Trophoblast cell (in vitro differentiated cells and primary cell): ENCODE data around the gene ACACA.

Experiments used
- DNase-seq, 2 donors: peaks; one replicate each; pipeline ENCODE4 v3.0.0-alpha.2; 2016
- H2AFZ ChIP-seq: 2 replicates; pipeline ENCODE4 v1.6.1; 2013; ENCODE audit warnings: low read length, moderate library complexity, mild to moderate bottlenecking; ENCODE audit not compliant: insufficient read depth, poor library complexity
- H2AK5ac ChIP-seq: 2 replicates; pipeline ENCODE4 v1.6.1; 2013; ENCODE audit warnings: mild to moderate bottlenecking, low read length
- H2BK120ac ChIP-seq: 2 replicates; pipeline ENCODE4 v1.6.1; 2013; ENCODE audit warnings: low read length, mild to moderate bottlenecking, moderate library complexity; ENCODE audit not compliant: insufficient read depth, poor library complexity
- H2BK12ac ChIP-seq: 2 replicates; pipeline ENCODE4 v1.6.1; 2013; ENCODE audit warnings: mild to moderate bottlenecking, low read length, moderate library complexity
- H2BK5ac ChIP-seq: 2 replicates; pipeline ENCODE4 v1.6.1; 2013; ENCODE audit warnings: low read length, low read depth, moderate library complexity, mild to moderate bottlenecking; ENCODE audit not compliant: poor library complexity
- H3K14ac ChIP-seq: 2 replicates; pipeline ENCODE4 v1.6.1; 2013; ENCODE audit warnings: mild to moderate bottlenecking, low read length
- H3K18ac ChIP-seq: 2 replicates; pipeline ENCODE4 v1.6.1; 2013; ENCODE audit warnings: mild to moderate bottlenecking, low read length
- H3K23ac ChIP-seq: 2 replicates; pipeline ENCODE4 v1.6.1; 2013; ENCODE audit warnings: low read length
- H3K27ac ChIP-seq: 2 replicates; pipeline ENCODE4 v1.5.1; 2013; ENCODE audit warnings: low read depth, mild to moderate bottlenecking, inconsistent platforms, low read length, moderate library complexity
- H3K27me3 ChIP-seq: 2 replicates; pipeline ENCODE4 v1.6.1; 2013; ENCODE audit warnings: inconsistent platforms, mild to moderate bottlenecking, low read length, moderate library complexity; ENCODE audit not compliant: insufficient read depth
- H3K36me3 ChIP-seq, 2 experiments: 1 replicate in 1 of 2; 2 replicates in 1 of 2; pipeline ENCODE4 v1.6.1; 2013; ENCODE audit warnings: low read length in 2 of 2, mild to moderate bottlenecking in 2 of 2, moderate library complexity in 1 of 2; ENCODE audit not compliant: insufficient read depth in 2 of 2, control insufficient read depth in 1 of 2
- H3K4ac ChIP-seq: 2 replicates; pipeline ENCODE4 v1.6.1; 2013; ENCODE audit warnings: low read depth, mild to moderate bottlenecking, low read length, moderate library complexity
- H3K4me1 ChIP-seq, 2 experiments: 1 replicate in 1 of 2; 2 replicates in 1 of 2; pipeline ENCODE4 v1.6.1; 2013; ENCODE audit warnings: low read length in 2 of 2, mild to moderate bottlenecking in 2 of 2, moderate library complexity in 1 of 2; ENCODE audit not compliant: insufficient read depth in 2 of 2, control insufficient read depth in 1 of 2
- H3K4me2 ChIP-seq: 2 replicates; pipeline ENCODE4 v1.6.1; 2013; ENCODE audit warnings: inconsistent platforms, mild to moderate bottlenecking, low read length, moderate library complexity
- H3K4me3 ChIP-seq: 2 replicates; pipeline ENCODE4 v1.5.1; 2013; ENCODE audit warnings: mild to moderate bottlenecking, low read depth, low read length, inconsistent platforms
- H3K79me1 ChIP-seq: one replicate; pipeline ENCODE4 v1.6.1; 2013; ENCODE audit warnings: low read length
- H3K79me2 ChIP-seq: 2 replicates; pipeline ENCODE4 v1.6.1; 2013; ENCODE audit warnings: low read length, mild to moderate bottlenecking; ENCODE audit not compliant: control insufficient read depth, insufficient read depth, poor library complexity
- H3K9ac ChIP-seq: 2 replicates; pipeline ENCODE4 v1.6.1; 2013; ENCODE audit warnings: mild to moderate bottlenecking, low read length
- H3K9me3 ChIP-seq: 2 replicates; pipeline ENCODE4 v1.6.1; 2013; ENCODE audit warnings: low read depth, mild to moderate bottlenecking, control low read depth, inconsistent platforms, low read length; ENCODE audit not compliant: insufficient read depth
- H4K12ac ChIP-seq: 2 replicates; pipeline ENCODE4 v1.6.1; 2013; ENCODE audit warnings: low read depth, mild to moderate bottlenecking, low read length, moderate library complexity
- H4K8ac ChIP-seq: 2 replicates; pipeline ENCODE4 v1.6.1; 2013; ENCODE audit warnings: low read depth, mild to moderate bottlenecking, low read length, moderate library complexity
- H4K91ac ChIP-seq: one replicate; pipeline ENCODE4 v1.6.1; 2013; ENCODE audit warnings: low read depth, mild to moderate bottlenecking, low read length, moderate library complexity
- WGBS: extraction: QIAGEN DNeasy Blood & Tissue Kit; methylation state at CpG from one replicate; pipeline ENCODE4 v1.1.7; 2013; ENCODE audit warnings: missing lambda C conversion rate; ENCODE audit not compliant: insufficient read length, insufficient coverage; ENCODE audit errors: extremely low coverage; 5-methylcytosine and 5-hydroxymethylcytosine counted together

ACACA gene

DNA sequence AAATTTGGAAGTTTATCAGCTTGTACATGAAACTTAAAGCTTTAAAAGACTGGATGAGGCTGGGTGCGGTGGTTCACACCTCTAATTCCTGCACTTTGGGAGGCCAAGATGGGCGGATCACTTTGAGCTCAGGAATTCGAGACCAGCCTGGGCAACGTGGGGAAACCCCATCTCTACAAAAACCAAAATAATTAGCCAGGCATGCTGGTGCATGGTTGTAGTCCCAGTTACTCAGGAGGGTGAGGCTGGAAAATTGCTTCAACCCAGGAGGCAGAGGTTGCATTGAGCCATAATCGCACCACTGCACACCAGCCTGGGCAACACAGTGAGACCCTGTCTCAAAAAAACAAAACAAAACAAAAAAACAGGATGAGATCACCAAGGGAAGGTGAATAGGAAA is 248.3 kb downstream of the ACACA start:
- no peak overlapping the region for H3K4me3 ChIP-seq
- no peaks in the 10 kb centered on the region for H3K27me3 ChIP-seq
- H2AFZ ChIP-seq: no peak overlapping the region
- no peaks in the 10 kb centered on the region for H3K9me3 ChIP-seq
- no peak overlapping the region for H3K9ac ChIP-seq
- H4K91ac ChIP-seq: no peak overlapping the region
- no peak overlapping the region for H2BK120ac ChIP-seq
- H2BK12ac ChIP-seq: no peak overlapping the region
- WGBS: no CpG with 5 or more reads among the region's 5 CpGs
- peak; percentile 14 to 42 for DNase-seq
- H4K8ac ChIP-seq: no peak overlapping the region
- no peak overlapping the region for H2AK5ac ChIP-seq
- no peak overlapping the region for H3K27ac ChIP-seq
- no peak overlapping the region for H3K14ac ChIP-seq
- no peak overlapping the region for H3K4ac ChIP-seq
- no peaks in the 10 kb centered on the region for H3K79me1 ChIP-seq
- no peak overlapping the region for H3K23ac ChIP-seq
- H3K4me2 ChIP-seq: no peak overlapping the region
- H3K18ac ChIP-seq: no peak overlapping the region
- H3K36me3 ChIP-seq: peaks cover 11 to 12% of the 10 kb centered on the region in 2 experiments
- H3K4me1 ChIP-seq: no peaks in the 10 kb centered on the region
- H4K12ac ChIP-seq: no peak overlapping the region
- H2BK5ac ChIP-seq: no peak overlapping the region
- H3K79me2 ChIP-seq: no peaks in the 10 kb centered on the region

DNA sequence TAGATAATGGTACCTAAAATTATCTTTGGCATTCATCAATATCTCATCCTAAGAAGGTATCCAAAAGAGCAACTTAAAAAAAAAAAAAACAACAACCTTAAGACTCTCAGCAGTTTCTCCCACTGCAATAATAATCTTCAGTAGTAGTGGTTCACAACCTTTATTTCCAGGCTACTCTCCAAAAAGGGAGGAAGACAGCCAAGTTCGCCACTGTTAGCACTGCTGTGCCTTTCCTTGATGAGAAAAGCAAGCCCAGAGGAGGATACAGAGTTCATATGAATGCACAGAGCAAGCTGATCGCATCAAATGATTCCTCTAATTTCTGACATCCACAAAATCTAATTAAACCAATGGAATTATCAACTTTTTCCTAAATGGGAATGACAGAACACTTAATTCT is 258.5 kb downstream of the ACACA start:
- no peak overlapping the region for H3K4me3 ChIP-seq
- peaks cover 1 to 2% of the 10 kb centered on the region in 2 experiments for H3K36me3 ChIP-seq
- no peaks in the 10 kb centered on the region for H3K9me3 ChIP-seq
- H3K18ac ChIP-seq: no peak overlapping the region
- H3K23ac ChIP-seq: no peak overlapping the region
- no peak overlapping the region for H2BK5ac ChIP-seq
- no peak overlapping the region for H2BK120ac ChIP-seq
- H2BK12ac ChIP-seq: no peak overlapping the region
- H2AFZ ChIP-seq: no peak overlapping the region
- H3K4me2 ChIP-seq: no peak overlapping the region
- H2AK5ac ChIP-seq: no peak overlapping the region
- no peak overlapping the region for H3K9ac ChIP-seq
- no peak overlapping the region for H4K91ac ChIP-seq
- H3K4ac ChIP-seq: no peak overlapping the region
- H3K27me3 ChIP-seq: no peaks in the 10 kb centered on the region
- no peak overlapping the region for H3K27ac ChIP-seq
- H3K79me1 ChIP-seq: no peaks in the 10 kb centered on the region
- no peak overlapping the region for H3K14ac ChIP-seq
- H4K8ac ChIP-seq: no peak overlapping the region
- no peak overlapping the region for H4K12ac ChIP-seq
- H3K79me2 ChIP-seq: no peaks in the 10 kb centered on the region
- H3K4me1 ChIP-seq: no peaks in the 10 kb centered on the region
- DNase-seq: no peak
- WGBS: no CpG with 5 or more reads among the region's 2 CpGs

DNA sequence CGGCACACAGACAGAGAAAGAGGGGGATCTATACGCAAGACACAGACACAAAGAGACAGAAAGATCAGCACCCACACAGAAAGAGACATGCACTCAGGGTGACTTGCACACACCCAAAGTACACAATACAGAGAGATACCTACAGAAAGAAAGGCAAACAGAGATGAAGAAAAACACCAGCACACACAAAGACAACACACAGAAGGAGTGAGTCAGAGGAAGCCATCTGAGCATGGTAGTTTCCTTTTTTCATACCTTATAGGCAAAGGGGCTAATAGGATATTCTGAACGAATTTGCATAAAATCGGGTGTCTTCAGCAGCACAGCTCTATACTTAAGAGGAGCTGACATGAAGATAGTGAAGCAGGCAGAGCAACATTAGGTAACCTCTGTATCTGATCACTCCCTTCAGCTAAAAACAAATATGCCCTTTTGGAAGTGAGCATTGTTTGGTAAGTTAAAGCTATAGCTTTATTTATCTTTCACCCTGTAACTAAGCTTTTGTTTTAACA is 259.3 kb downstream of the ACACA start:
- no peak overlapping the region for H3K27ac ChIP-seq
- H3K18ac ChIP-seq: no peak overlapping the region
- no peak overlapping the region for H3K9ac ChIP-seq
- H2BK12ac ChIP-seq: no peak overlapping the region
- H4K8ac ChIP-seq: no peak overlapping the region
- H2AK5ac ChIP-seq: no peak overlapping the region
- H4K12ac ChIP-seq: no peak overlapping the region
- H3K14ac ChIP-seq: no peak overlapping the region
- H2BK5ac ChIP-seq: no peak overlapping the region
- H3K79me1 ChIP-seq: no peaks in the 10 kb centered on the region
- no peak overlapping the region for H3K4ac ChIP-seq
- no peaks in the 10 kb centered on the region for H3K9me3 ChIP-seq
- H3K23ac ChIP-seq: no peak overlapping the region
- no peaks in the 10 kb centered on the region for H3K4me1 ChIP-seq
- H3K27me3 ChIP-seq: no peaks in the 10 kb centered on the region
- DNase-seq: no peak
- peaks cover under 1 to 2% of the 10 kb centered on the region in 2 experiments for H3K36me3 ChIP-seq
- H2BK120ac ChIP-seq: no peak overlapping the region
- H2AFZ ChIP-seq: no peak overlapping the region
- no CpG with 5 or more reads among the region's 4 CpGs for WGBS
- no peak overlapping the region for H3K4me3 ChIP-seq
- no peak overlapping the region for H4K91ac ChIP-seq
- H3K4me2 ChIP-seq: no peak overlapping the region
- no peaks in the 10 kb centered on the region for H3K79me2 ChIP-seq

DNA sequence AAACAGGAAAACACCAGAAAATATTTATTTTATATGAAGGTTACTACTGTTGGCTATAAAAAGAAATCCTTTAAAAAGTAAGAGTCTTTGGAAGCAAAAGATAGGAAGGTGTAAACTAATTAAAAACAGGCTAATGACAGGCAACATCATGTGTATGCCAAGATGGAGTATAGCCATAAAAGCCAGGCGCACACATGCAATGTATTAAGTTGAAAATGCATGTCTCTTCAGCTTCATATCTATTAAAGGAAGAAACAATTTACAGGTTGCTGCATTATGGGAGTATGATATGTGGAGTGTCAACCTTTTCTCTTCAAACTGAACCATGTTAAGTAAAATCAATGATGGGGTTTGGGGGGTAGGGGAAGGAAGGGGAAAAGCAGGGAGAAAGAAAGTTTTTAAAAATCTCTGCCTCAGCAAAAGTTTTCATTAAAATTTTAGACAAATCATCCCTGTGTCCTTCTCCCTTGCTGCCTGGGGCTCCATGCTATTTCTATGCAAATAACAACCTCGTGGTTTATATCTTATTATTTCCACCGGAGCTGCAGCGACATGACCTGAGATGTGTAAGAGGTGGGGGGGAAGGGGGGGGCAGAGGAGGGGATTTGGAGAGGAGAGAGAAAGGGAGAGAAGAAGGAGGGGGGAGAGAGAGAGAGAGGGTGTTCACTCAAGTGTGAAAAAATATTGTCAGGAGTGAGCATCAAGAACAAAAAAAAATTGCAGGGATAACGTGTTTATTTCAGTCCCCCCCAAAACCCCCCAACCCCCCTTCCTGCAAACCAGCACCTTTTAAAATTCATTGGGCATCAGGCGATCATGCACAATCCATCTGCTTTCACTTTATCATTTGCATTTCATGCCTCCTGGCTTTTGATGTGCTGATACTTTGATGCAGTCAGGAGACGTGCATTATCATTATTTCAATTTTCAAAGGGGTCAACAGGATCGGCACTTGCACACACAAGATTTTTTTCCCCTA is 260.3 kb downstream of the ACACA start:
- Histone ChIP-seq H2BK120ac (no peak overlapping the region), H3K9ac (no peak overlapping the region), H2AFZ (no peak overlapping the region), H3K27ac (no peak overlapping the region), H3K4ac (no peak overlapping the region), H2BK12ac (no peak overlapping the region), H3K4me1 (no peaks in the 10 kb centered on the region), H3K4me2 (no peak overlapping the region), H2AK5ac (no peak overlapping the region), H3K27me3 (no peaks in the 10 kb centered on the region), H3K79me1 (no peaks in the 10 kb centered on the region), H2BK5ac (no peak overlapping the region), H3K23ac (no peak overlapping the region), H3K9me3 (no peaks in the 10 kb centered on the region), H3K36me3 (peaks cover 0 to 2% of the 10 kb centered on the region in 2 experiments), H3K4me3 (no peak overlapping the region), H3K79me2 (no peaks in the 10 kb centered on the region), H4K12ac (no peak overlapping the region), H4K8ac (no peak overlapping the region), H3K14ac (no peak overlapping the region), H3K18ac (no peak overlapping the region), H4K91ac (no peak overlapping the region)
- no peak for DNase-seq
- WGBS: no CpG with 5 or more reads among the region's 8 CpGs
